ENCODE data around the gene ACP1. TPM values are rescaled to one million over a fixed set of nuclear protein-coding genes. Genes with fewer than 3 reads are reported as not detected.

ACP1 gene
- total and polyA plus RNA-seq, 2 of the 8 experiments (the other 6 are each of a cell fraction or from before 2014, with no cell fraction given), result 115 to 155 TPM

DNA sequence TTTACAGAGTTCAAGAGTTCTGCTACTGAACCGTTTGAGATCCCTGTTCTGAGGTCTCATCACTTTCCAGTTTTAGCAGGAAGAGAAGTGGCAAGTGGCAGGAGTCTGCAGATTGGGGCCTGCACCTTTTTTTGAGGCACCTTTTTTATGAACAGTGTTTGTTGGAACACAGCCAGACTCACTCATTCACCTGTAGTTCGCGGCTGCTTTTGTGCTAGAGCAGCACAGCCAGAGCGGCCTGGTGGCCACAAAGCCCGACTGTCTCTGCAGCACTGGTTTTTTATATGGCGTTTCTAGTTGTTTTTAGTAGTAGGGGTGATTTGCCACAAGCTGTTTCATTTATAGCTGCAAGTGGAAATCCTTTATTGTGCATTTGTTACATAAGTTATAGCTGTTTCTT is 8.6 kb downstream of the ACP1 start:
- no peak overlapping the region for H3K23ac ChIP-seq (ENCODE audit: insufficient read length)
- no peak overlapping the region for H3K4ac ChIP-seq (replicated peaks; ENCODE audit: insufficient read length, low read depth, low read length)
- ChIA-PET POLR2A (ENCODE audit: partially characterized antibody) (interaction anchor here (0.9 to 2.0 kb wide), 6 partner anchors 9 to 27 kb away, joined by 3 to 8 read pairs (median 4); partner anchors contain the start of gene SH3YL1), CTCF (ENCODE audit: partially characterized antibody) (interaction anchor here (0.6 to 3.8 kb wide), 10 partner anchors 8 to 257 kb away, joined by 3 to 28 read pairs (median 4); no protein-coding TSS in a partner anchor)
- no peaks in the 10 kb centered on the region for H3K9me3 ChIP-seq (ENCODE audit: insufficient read depth in 2 of 2, low read depth in 1 of 2, low read length in 1 of 2)
- DNase-seq (ENCODE audit: low read depth in 1 of 2, low spot score in 2 of 2) (no peak), FAIRE-seq (no peak)
- no peak overlapping the region for H3K18ac ChIP-seq (ENCODE audit: extremely low read depth, low read length)
- no peak overlapping the region for H3K27ac ChIP-seq (ENCODE audit: low read depth, low read length)
- no peak overlapping the region for H4K8ac ChIP-seq (ENCODE audit: extremely low read depth, insufficient read depth, low read length)
- no peak overlapping the region for H2AFZ ChIP-seq (ENCODE audit: low read length)
- no peak overlapping the region for H3K9ac ChIP-seq (replicated peaks in 1 of 4; ENCODE audit: extremely low read depth in 1 of 4, low read depth in 3 of 4, low read length in 3 of 4)
- no peaks in the 10 kb centered on the region for H3K27me3 ChIP-seq (replicated peaks in 1 of 4; ENCODE audit: control insufficient read depth in 3 of 4, extremely low read depth in 1 of 4, insufficient read depth in 3 of 4, low read length in 3 of 4)
- H3K79me1 ChIP-seq (ENCODE audit: low read depth, low read length), result peaks cover 13% of the 10 kb centered on the region
- H4K91ac ChIP-seq (replicated peaks; ENCODE audit: insufficient read length, low read length), result no peak overlapping the region
- no peak overlapping the region for H2BK20ac ChIP-seq (ENCODE audit: low read length)
- H2BK12ac ChIP-seq (ENCODE audit: low read depth, low read length), result no peak overlapping the region
- no peak overlapping the region for H2BK15ac ChIP-seq (ENCODE audit: low read length)
- H3K79me2 ChIP-seq (ENCODE audit: control insufficient read depth in 1 of 2, insufficient read depth in 2 of 2, low read length in 2 of 2), result peaks cover 19 to 84% of the 10 kb centered on the region in 2 experiments
- H2BK5ac ChIP-seq (ENCODE audit: low read depth, low read length), result no peak overlapping the region
- no peaks in the 10 kb centered on the region for H3K4me1 ChIP-seq (replicated peaks in 1 of 4; ENCODE audit: control insufficient read depth in 3 of 4, insufficient read depth in 4 of 4, low read length in 3 of 4)
- H4K20me1 ChIP-seq (replicated peaks in 1 of 2; ENCODE audit: control insufficient read depth in 1 of 2, insufficient read depth in 2 of 2, low read length in 2 of 2), result peaks cover 25 to 34% of the 10 kb centered on the region in 2 experiments
- no peak overlapping the region for H3K14ac ChIP-seq (ENCODE audit: insufficient read length)
- no peak overlapping the region for H3K4me3 ChIP-seq (ENCODE audit: extremely low read depth in 1 of 4, insufficient read depth in 2 of 4, low read depth in 3 of 4, low read length in 4 of 4)
- no peak overlapping the region for H4K5ac ChIP-seq (ENCODE audit: insufficient read length, low read depth, low read length)
- WGBS, 2 experiments (ENCODE audit: extremely low coverage in 1 of 2, insufficient coverage in 1 of 2, insufficient read length in 1 of 2, insufficient replicate concordance in 2 of 2, low coverage in 1 of 2, low lambda C conversion rate in 2 of 2, missing lambda C conversion rate in 1 of 2), result 75% methylated on average over 6 of the region's 6 CpGs; no CpG with 5 or more reads in 1 of the 2 experiments
- H3K4me2 ChIP-seq (ENCODE audit: insufficient read depth in 1 of 2, low read depth in 2 of 2, low read length in 2 of 2), result no peak overlapping the region
- H2AK5ac ChIP-seq (ENCODE audit: low read depth, low read length), result no peak overlapping the region
- H2BK120ac ChIP-seq (replicated peaks; ENCODE audit: low read depth, low read length), result no peak overlapping the region
- H3K36me3 ChIP-seq (ENCODE audit: control insufficient read depth in 2 of 4, insufficient read depth in 4 of 4, low read length in 3 of 4), result peaks cover 13 to 55% (median 26%) of the 10 kb centered on the region in 4 experiments
- no peaks in the 10 kb centered on the region for H3K23me2 ChIP-seq (ENCODE audit: low read depth, low read length)
- H3K56ac ChIP-seq (replicated peaks; ENCODE audit: insufficient read length, low read depth, low read length), result no peak overlapping the region
- TF ChIP-seq SAP30 (IDR thresholded peaks at IDR 0.05; ENCODE audit: insufficient read depth, insufficient replicate concordance, low read length) (no peak), CBX5 (IDR thresholded peaks at IDR 0.05; ENCODE audit: low read depth, low read length) (no peak), RFX5 (IDR thresholded peaks at IDR 0.05; ENCODE audit: borderline replicate concordance, low read depth, low read length) (no peak), NANOG (IDR thresholded peaks at IDR 0.05; ENCODE audit: insufficient read depth, low read depth, low read length, poor library complexity, severe bottlenecking) (no peak), EZH2 (IDR thresholded peaks at IDR 0.05; ENCODE audit: low read depth, low read length, severe bottlenecking) (no peak), RXRA (IDR thresholded peaks at IDR 0.05; ENCODE audit: insufficient read depth, low read depth, low read length) (no peak), JUND (IDR thresholded peaks at IDR 0.05; ENCODE audit: low read length) (no peak), SP1 (IDR thresholded peaks at IDR 0.05; ENCODE audit: low read depth, low read length) (no peak), POLR2A (IDR thresholded peaks at IDR 0.05; ENCODE audit: control extremely low read depth in 1 of 2, low read depth in 2 of 2, low read length in 2 of 2) (no peak), KDM4A (IDR thresholded peaks at IDR 0.05; ENCODE audit: low read depth, low read length, severe bottlenecking) (no peak), TAF7 (optimal IDR thresholded peaks at IDR 0.05; ENCODE audit: borderline replicate concordance, low read depth, low read length) (no peak), MAFK (IDR thresholded peaks at IDR 0.05; ENCODE audit: low read depth, low read length) (no peak), KDM1A (IDR thresholded peaks at IDR 0.05; ENCODE audit: borderline replicate concordance, low read length) (no peak), HDAC6 (IDR thresholded peaks at IDR 0.05; ENCODE audit: low read depth, low read length) (no peak), KDM5A (IDR thresholded peaks at IDR 0.05; ENCODE audit: low read length) (no peak)

Data from H1 (cell line).